IPS-18a (cell line): ENCODE results near the gene NIPAL3.
A peak's percentile ranks its signal among the peaks of the same experiment; 100 is the strongest.

Source experiments
- H3K27ac ChIP-seq: one replicate; pipeline ENCODE4 v1.5.1; 2013; ENCODE audit warnings: low read length
- H3K27me3 ChIP-seq: one replicate; pipeline ENCODE4 v1.6.1; 2013; ENCODE audit warnings: mild to moderate bottlenecking, low read length; ENCODE audit not compliant: control insufficient read depth, insufficient read depth
- H3K36me3 ChIP-seq: one replicate; pipeline ENCODE4 v1.6.1; 2013; ENCODE audit warnings: low read depth, low read length; ENCODE audit not compliant: control insufficient read depth
- H3K4me1 ChIP-seq: one replicate; pipeline ENCODE4 v1.6.1; 2013; ENCODE audit warnings: low read depth, low read length; ENCODE audit not compliant: control insufficient read depth
- H3K4me3 ChIP-seq: one replicate; pipeline ENCODE4 v1.5.1; 2013; ENCODE audit warnings: low read length
- H3K9ac ChIP-seq: one replicate; pipeline ENCODE4 v1.6.1; 2013; ENCODE audit warnings: mild to moderate bottlenecking, low read length, moderate library complexity
- H3K9me3 ChIP-seq: one replicate; pipeline ENCODE4 v1.6.1; 2013; ENCODE audit warnings: low read depth, low read length; ENCODE audit not compliant: control insufficient read depth

The NIPAL3 gene

GRCh38 chr1:24415334-24415909 is at the start of gene NIPAL3:
Gene NIPAL3 (plus strand): TSS chr1:24415802. CDS start chr1:24419548, 3,746 bp downstream.
- H3K9ac ChIP-seq, result no peak within 1 kb of the TSS
- H3K27ac ChIP-seq, result no peak within 1 kb of the TSS
- peak within 1 kb of the TSS; percentile 77 for H3K4me3 ChIP-seq
- peaks cover 5% of the 10 kb centered on the region for H3K4me1 ChIP-seq
- no peaks in the 10 kb centered on the region for H3K9me3 ChIP-seq
- no peaks in the 10 kb centered on the region for H3K36me3 ChIP-seq
- H3K27me3 ChIP-seq, result peaks cover 3% of the 10 kb centered on the region

- H3K4me1 ChIP-seq, result no peaks in the 10 kb centered on the region
- no peaks in the 10 kb centered on the region for H3K9me3 ChIP-seq
- H3K4me3 ChIP-seq, result no peak overlapping the region
- no peak overlapping the region for H3K27ac ChIP-seq
- no peaks in the 10 kb centered on the region for H3K27me3 ChIP-seq
- H3K9ac ChIP-seq, result no peak overlapping the region
- no peaks in the 10 kb centered on the region for H3K36me3 ChIP-seq
These were observed 48.9 kb upstream of the NIPAL3 start for GRCh38 chr1:24366707-24367106.

- H3K4me1 ChIP-seq, result no peaks in the 10 kb centered on the region
- no peak overlapping the region for H3K27ac ChIP-seq
- H3K27me3 ChIP-seq, result no peaks in the 10 kb centered on the region
- H3K9me3 ChIP-seq, result no peaks in the 10 kb centered on the region
- no peak overlapping the region for H3K9ac ChIP-seq
- no peaks in the 10 kb centered on the region for H3K36me3 ChIP-seq
- no peak overlapping the region for H3K4me3 ChIP-seq
These were observed 46.4 kb upstream of the NIPAL3 start for GRCh38 chr1:24369199-24369598.

GRCh38 chr1:24369801-24370200 is 45.8 kb upstream of the NIPAL3 start:
- Histone ChIP-seq H3K9me3 (no peaks in the 10 kb centered on the region), H3K36me3 (no peaks in the 10 kb centered on the region), H3K27me3 (no peaks in the 10 kb centered on the region), H3K4me1 (peaks cover under 1% of the 10 kb centered on the region), H3K4me3 (no peak overlapping the region), H3K9ac (no peak overlapping the region), H3K27ac (no peak overlapping the region)

GRCh38 chr1:24373044-24373443 is 42.6 kb upstream of the NIPAL3 start:
- Histone ChIP-seq H3K9ac (no peak overlapping the region), H3K4me3 (no peak overlapping the region), H3K27ac (no peak overlapping the region), H3K27me3 (no peaks in the 10 kb centered on the region), H3K9me3 (no peaks in the 10 kb centered on the region), H3K36me3 (no peaks in the 10 kb centered on the region), H3K4me1 (peaks cover 11% of the 10 kb centered on the region)

GRCh38 chr1:24373710-24374109 is 41.9 kb upstream of the NIPAL3 start:
- Histone ChIP-seq H3K27ac (no peak overlapping the region), H3K9ac (no peak overlapping the region), H3K27me3 (no peaks in the 10 kb centered on the region)

GRCh38 chr1:24374891-24375786 is 40.5 kb upstream of the NIPAL3 start:
- Histone ChIP-seq H3K4me3 (no peak overlapping the region), H3K9ac (no peak overlapping the region), H3K9me3 (no peaks in the 10 kb centered on the region), H3K27ac (no peak overlapping the region), H3K4me1 (peaks cover 11% of the 10 kb centered on the region), H3K27me3 (no peaks in the 10 kb centered on the region), H3K36me3 (no peaks in the 10 kb centered on the region)

More at GRCh38 chr1:24373710-24374109, 41.9 kb upstream of the NIPAL3 start:
- Histone ChIP-seq H3K4me1 (peaks cover 11% of the 10 kb centered on the region), H3K36me3 (no peaks in the 10 kb centered on the region), H3K4me3 (no peak overlapping the region), H3K9me3 (no peaks in the 10 kb centered on the region)

GRCh38 chr1:24379733-24380315 is 35.8 kb upstream of the NIPAL3 start:
- H3K4me3 ChIP-seq, result no peak overlapping the region
- H3K27ac ChIP-seq, result no peak overlapping the region
- H3K9me3 ChIP-seq, result no peaks in the 10 kb centered on the region
- peaks cover 10% of the 10 kb centered on the region for H3K4me1 ChIP-seq
- H3K36me3 ChIP-seq, result no peaks in the 10 kb centered on the region
- H3K27me3 ChIP-seq, result no peaks in the 10 kb centered on the region
- no peak overlapping the region for H3K9ac ChIP-seq

GRCh38 chr1:24380508-24380907 is 35.1 kb upstream of the NIPAL3 start:
- no peak overlapping the region for H3K9ac ChIP-seq
- no peaks in the 10 kb centered on the region for H3K27me3 ChIP-seq
- no peaks in the 10 kb centered on the region for H3K36me3 ChIP-seq
- no peak overlapping the region for H3K4me3 ChIP-seq
- no peak overlapping the region for H3K27ac ChIP-seq
- H3K9me3 ChIP-seq, result no peaks in the 10 kb centered on the region
- H3K4me1 ChIP-seq, result peaks cover 3% of the 10 kb centered on the region

GRCh38 chr1:24381256-24381655 is 34.3 kb upstream of the NIPAL3 start:
- H3K27ac ChIP-seq, result no peak overlapping the region
- H3K9ac ChIP-seq, result no peak overlapping the region
- H3K9me3 ChIP-seq, result no peaks in the 10 kb centered on the region
- H3K36me3 ChIP-seq, result no peaks in the 10 kb centered on the region
- no peaks in the 10 kb centered on the region for H3K27me3 ChIP-seq
- no peaks in the 10 kb centered on the region for H3K4me1 ChIP-seq
- H3K4me3 ChIP-seq, result no peak overlapping the region

GRCh38 chr1:24382165-24382577 is 33.4 kb upstream of the NIPAL3 start:
- H3K9ac ChIP-seq, result no peak overlapping the region
- no peaks in the 10 kb centered on the region for H3K36me3 ChIP-seq
- no peaks in the 10 kb centered on the region for H3K9me3 ChIP-seq
- no peaks in the 10 kb centered on the region for H3K27me3 ChIP-seq
- no peak overlapping the region for H3K27ac ChIP-seq
- no peaks in the 10 kb centered on the region for H3K4me1 ChIP-seq
- H3K4me3 ChIP-seq, result no peak overlapping the region
